Endothelial cell (in vitro differentiated cells): ENCODE results near the gene TBC1D10B. TPM values are rescaled to one million over a fixed set of nuclear protein-coding genes. Genes with fewer than 3 reads are reported as not detected.
A peak's percentile ranks its signal among the peaks of the same experiment; 100 is the strongest.

Source experiments
- DNase-seq: peaks from one replicate; pipeline ENCODE4 v3.0.0; 2021; ENCODE audit warnings: low spot score
- H3K27ac Mint-ChIP-seq: one replicate; pipeline ENCODE4 v1.8.0; 2021; ENCODE audit warnings: mixed read lengths, inconsistent platforms; ENCODE audit not compliant: unreplicated experiment
- H3K27me3 Mint-ChIP-seq: one replicate; pipeline ENCODE4 v1.8.0; 2021; ENCODE audit warnings: mild to moderate bottlenecking, moderate library complexity, mixed read lengths, inconsistent platforms; ENCODE audit not compliant: unreplicated experiment
- H3K36me3 Mint-ChIP-seq: one replicate; pipeline ENCODE4 v1.8.0; 2021; ENCODE audit warnings: mild to moderate bottlenecking, low read depth, mixed read lengths, inconsistent platforms; ENCODE audit not compliant: unreplicated experiment
- H3K4me1 Mint-ChIP-seq: one replicate; pipeline ENCODE4 v1.8.0; 2021; ENCODE audit warnings: mild to moderate bottlenecking, mixed read lengths, inconsistent platforms; ENCODE audit not compliant: unreplicated experiment
- H3K4me3 Mint-ChIP-seq: one replicate; pipeline ENCODE4 v1.8.0; 2021; ENCODE audit warnings: mild to moderate bottlenecking, mixed read lengths, inconsistent platforms; ENCODE audit not compliant: unreplicated experiment
- H3K9me3 Mint-ChIP-seq: one replicate; pipeline ENCODE4 v1.8.0; 2021; ENCODE audit warnings: mixed read lengths, inconsistent platforms; ENCODE audit not compliant: unreplicated experiment
- total RNA-seq: library from RNA; stranded (reverse); fragmentation: NEBNext Ultra II Directional; extraction: Animal tissue kit (Norgen Biotek cat#: 25700); gene quantifications from one replicate; pipeline ENCODE4 v1.2.1, GENCODE V29; 2021; ENCODE audit not compliant: unreplicated experiment
- TF ChIP-seq, protein P1 (sequence below): fragments of 200-600 bp; sonication (generic); IDR thresholded peaks from one replicate; pipeline ENCODE4 v1.5.0; 2021; ENCODE audit warnings: antibody characterized with exemption; ENCODE audit not compliant: unreplicated experiment

TBC1D10B gene
- total RNA-seq, 1 donor from 2014 or later: 62.4 TPM

DNA sequence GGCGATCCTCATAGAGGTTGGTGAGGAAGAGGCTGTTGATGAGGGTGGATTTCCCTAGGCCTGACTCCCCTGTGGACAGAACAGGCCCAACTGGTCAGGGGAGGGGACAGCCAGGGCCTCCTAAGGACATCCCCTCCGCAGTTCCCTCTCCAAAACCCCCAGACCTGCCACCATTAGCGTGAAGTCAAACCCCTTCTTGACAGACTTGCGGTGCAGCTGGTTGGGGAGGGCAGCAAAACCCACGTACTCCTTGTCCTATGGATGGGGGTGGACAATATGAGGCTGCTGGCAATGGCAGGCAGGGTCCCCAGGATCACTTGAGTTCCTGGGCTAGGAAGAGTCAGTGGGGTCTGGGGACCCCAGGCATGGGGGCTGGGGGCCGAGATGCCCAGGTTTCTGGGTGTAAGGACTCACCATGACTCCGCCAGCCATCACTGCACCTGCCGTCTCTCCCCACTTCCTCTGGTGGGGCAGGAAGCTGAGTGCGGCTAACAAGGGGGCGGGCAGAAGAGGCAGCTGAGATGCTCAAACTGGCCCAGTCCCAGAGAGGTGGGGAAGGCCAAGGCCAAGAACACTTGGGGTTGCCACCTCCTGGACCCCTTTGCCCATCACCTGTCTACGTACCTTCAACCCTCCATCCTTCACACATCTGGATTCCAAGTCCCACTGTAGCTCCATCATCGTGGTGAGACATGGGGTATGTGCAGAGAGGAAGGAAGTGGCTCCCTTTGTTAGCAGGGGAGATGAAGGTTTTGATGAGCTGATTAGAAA, 12.0 kb upstream of the TBC1D10B start, which contains the start of gene SEPTIN1:
SEPTIN1 (minus strand) TSS at position 451 of the 771 bp plus-strand sequence; CDS start at position 432, 19 bp downstream.
- Mint-ChIP-seq H3K36me3 (peaks cover 4% of the 10 kb centered on the region), H3K27ac (peak within 1 kb of the TSS; percentile 31), H3K27me3 (peaks cover 4% of the 10 kb centered on the region), H3K4me3 (no peak within 1 kb of the TSS), H3K9me3 (no peaks in the 10 kb centered on the region), H3K4me1 (peaks cover 10% of the 10 kb centered on the region)
- no peak for DNase-seq
- TF ChIP-seq, protein P1, sequence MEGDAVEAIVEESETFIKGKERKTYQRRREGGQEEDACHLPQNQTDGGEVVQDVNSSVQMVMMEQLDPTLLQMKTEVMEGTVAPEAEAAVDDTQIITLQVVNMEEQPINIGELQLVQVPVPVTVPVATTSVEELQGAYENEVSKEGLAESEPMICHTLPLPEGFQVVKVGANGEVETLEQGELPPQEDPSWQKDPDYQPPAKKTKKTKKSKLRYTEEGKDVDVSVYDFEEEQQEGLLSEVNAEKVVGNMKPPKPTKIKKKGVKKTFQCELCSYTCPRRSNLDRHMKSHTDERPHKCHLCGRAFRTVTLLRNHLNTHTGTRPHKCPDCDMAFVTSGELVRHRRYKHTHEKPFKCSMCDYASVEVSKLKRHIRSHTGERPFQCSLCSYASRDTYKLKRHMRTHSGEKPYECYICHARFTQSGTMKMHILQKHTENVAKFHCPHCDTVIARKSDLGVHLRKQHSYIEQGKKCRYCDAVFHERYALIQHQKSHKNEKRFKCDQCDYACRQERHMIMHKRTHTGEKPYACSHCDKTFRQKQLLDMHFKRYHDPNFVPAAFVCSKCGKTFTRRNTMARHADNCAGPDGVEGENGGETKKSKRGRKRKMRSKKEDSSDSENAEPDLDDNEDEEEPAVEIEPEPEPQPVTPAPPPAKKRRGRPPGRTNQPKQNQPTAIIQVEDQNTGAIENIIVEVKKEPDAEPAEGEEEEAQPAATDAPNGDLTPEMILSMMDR: no peak

DNA sequence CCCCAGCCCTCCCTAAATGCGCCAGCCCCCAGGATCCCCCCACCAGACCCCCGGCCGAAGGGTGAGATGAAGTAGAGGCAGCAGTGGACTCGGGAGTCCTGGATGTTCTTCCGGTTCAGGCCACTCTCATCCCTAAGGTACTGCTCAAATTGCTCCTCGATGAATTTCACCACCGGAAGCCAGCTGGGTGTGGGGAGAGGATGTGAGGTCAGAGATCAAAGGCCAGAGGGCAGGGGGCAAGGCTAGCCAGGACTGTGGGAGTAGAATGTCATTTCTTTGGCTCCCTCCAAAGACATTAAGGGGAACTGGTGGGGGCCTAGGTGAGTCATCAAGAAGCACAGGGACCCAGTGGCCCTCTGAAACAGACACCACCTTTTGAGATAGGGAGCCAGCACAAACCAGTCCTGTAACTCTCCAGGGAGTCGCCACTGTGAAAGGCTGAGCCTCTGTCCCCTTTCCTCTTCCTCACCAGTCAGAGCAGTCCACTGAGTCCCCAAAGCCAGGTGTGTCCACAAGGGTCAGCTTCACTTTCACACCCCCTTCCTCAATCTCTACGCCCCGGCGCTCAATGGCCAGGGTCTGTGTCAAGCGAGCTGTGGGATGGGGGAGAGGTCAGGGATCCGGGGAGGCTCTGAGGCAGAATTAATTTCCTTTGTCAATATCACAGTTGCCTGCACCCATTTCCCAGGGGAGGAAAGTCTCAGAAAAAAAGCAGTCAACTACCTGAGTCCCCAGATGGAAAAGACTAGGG, 11.2 kb upstream of the TBC1D10B start:
- Mint-ChIP-seq H3K4me3 (no peak overlapping the region), H3K27me3 (peaks cover 6% of the 10 kb centered on the region), H3K9me3 (no peaks in the 10 kb centered on the region), H3K36me3 (peaks cover 4% of the 10 kb centered on the region), H3K4me1 (peaks cover 14% of the 10 kb centered on the region), H3K27ac (no peak overlapping the region)
- TF ChIP-seq, protein P1: no peak
- no peak for DNase-seq

DNA sequence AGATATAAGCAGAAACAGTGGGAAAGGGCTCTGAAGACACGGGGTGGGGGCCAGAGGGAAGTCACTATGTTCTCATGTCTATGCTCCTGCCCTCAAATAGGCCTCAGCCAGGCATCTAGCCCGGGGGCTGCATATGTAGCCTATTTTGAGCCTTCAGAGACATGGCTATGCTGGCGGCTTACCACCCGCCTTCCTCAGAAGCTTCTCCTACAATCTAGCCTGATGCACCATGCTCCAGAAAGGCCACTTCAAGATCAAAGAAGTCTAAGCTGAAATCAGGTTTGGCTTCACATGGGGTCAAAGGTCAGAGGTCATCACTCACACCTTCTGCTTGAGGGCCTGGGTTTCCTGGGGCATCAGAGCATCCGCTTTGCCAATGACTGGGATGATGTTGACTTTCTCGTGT, 10.5 kb upstream of the TBC1D10B start:
- DNase-seq: no peak
- H3K4me3 Mint-ChIP-seq: no peak overlapping the region
- TF ChIP-seq, protein P1: no peak
- peaks cover 4% of the 10 kb centered on the region for H3K36me3 Mint-ChIP-seq
- peaks cover 6% of the 10 kb centered on the region for H3K27me3 Mint-ChIP-seq
- peaks cover 14% of the 10 kb centered on the region for H3K4me1 Mint-ChIP-seq
- no peak overlapping the region for H3K27ac Mint-ChIP-seq
- no peaks in the 10 kb centered on the region for H3K9me3 Mint-ChIP-seq

DNA sequence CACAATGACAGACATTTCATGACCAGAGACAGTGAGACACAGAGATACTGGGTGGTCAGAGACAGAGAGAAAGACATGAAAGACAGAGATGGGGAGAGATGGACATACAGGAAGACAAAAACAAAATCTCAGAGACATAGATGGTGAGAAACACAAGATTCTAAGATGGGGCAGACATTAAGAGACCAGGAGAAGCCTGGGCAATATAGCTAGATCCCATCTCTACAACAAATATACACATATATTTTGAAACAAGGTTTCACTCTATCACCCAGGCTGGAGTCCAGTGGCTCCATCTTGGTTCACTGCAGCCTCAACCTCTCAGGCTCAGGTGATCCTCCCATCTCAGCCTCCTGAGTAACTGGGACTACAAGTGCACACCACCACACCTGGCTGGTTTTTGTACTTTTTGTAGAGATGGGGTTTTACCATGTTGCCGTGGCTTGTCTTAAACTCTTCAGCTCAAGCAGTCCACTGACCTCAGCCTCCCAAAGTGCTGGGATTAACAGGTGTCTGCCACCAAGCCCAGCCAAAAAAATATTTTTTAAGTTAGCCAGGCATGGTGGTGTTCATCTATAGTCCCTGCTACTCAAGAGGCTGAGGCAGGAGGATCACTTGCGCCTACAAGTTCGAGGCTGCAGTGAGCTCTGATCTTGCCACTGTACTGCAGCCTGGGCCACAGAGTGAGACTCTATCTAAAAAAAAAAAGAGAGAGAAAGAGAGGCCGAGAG, 9.9 kb upstream of the TBC1D10B start:
- no peaks in the 10 kb centered on the region for H3K9me3 Mint-ChIP-seq
- H3K27ac Mint-ChIP-seq: peak overlapping the region; percentile 14
- DNase-seq: no peak
- TF ChIP-seq, protein P1: no peak
- H3K27me3 Mint-ChIP-seq: peaks cover 6% of the 10 kb centered on the region
- peak overlapping the region; percentile 37 for H3K4me3 Mint-ChIP-seq
- peaks cover 14% of the 10 kb centered on the region for H3K4me1 Mint-ChIP-seq
- H3K36me3 Mint-ChIP-seq: peaks cover 4% of the 10 kb centered on the region
